Skeletal muscle cell (primary cell): ENCODE data around the gene PHF10.

Source experiments
- DNase-seq: peaks from one replicate; pipeline ENCODE4 v3.0.0-alpha.2; 2010; ENCODE audit warnings: low read depth
- H3K4me3 ChIP-seq: 2 replicates; pipeline ENCODE4 v1.5.1; 2011; ENCODE audit warnings: low read depth, mild to moderate bottlenecking, control low read depth, low read length, moderate library complexity

The PHF10 gene

DNA sequence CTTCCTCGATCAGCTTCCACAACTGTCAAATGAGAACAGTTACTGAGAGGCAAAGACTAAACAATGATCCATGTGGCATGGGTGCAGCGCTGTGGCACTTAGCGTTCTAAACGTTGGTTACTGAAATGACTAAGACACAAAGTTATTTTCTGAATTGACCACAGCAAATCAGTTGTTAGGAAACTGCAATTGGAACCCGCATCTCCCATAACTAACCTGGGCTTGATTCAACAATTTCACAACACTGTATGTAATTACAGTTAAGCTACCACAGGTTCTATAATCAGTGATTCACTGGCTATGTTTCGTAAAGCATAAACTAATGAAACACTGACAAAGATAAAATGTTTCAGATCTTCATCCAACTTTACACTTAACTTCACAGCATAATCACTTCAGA lies 35.0 kb downstream of the PHF10 start:
- peak; percentile 42 for DNase-seq

GRCh38 chr6:169685860-169686259 lies 38.4 kb downstream of the PHF10 start:
- DNase-seq, result no peak
- no peak overlapping the region for H3K4me3 ChIP-seq

More for the DNA sequence above, 35.0 kb downstream of the PHF10 start:
- H3K4me3 ChIP-seq, result no peak overlapping the region

DNA sequence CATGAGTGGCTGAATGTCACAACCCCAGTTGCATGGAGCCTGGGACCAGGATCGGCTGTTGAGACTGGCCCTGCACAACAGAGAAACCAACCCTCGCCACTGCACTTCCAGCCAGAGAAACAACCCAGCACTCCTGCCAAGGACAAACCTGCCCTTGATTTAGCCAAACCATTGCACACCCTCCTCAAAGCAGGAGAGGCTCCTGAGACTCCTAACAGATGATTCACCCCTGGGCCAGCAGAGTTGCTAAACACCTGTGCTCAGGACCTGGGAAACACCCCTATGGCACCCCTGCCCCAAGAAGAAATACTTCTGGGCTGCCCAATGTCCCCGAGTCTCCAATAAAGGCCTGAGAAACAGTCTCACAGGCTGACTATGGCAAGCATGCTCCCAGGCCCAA lies 40.2 kb downstream of the PHF10 start:
- no peak for DNase-seq
- H3K4me3 ChIP-seq, result no peak overlapping the region

DNA sequence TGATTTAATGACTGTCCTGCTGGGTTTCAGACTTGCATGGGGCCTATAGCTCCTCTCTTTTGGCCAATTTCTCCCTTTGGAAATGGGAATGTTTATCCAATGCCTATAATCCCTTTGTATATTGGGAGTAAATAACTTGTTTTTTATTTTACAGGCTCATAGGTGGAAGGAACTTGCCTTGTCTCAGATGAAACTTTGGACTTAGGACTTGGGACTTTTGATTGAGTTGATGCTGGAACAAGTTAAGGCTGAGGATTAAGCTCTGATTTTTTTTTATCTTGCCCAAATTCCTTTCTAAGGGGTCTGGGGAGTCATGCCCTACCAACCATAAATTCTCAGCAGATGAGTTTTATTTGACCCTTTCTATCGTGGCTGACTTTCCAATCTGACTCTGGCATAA lies 46.0 kb downstream of the PHF10 start:
- H3K4me3 ChIP-seq, result no peak overlapping the region
- DNase-seq, result no peak

GRCh38 chr6:169677096-169677495 lies 47.2 kb downstream of the PHF10 start:
- no peak for DNase-seq
- no peak overlapping the region for H3K4me3 ChIP-seq

GRCh38 chr6:169675011-169675410 lies 49.3 kb downstream of the PHF10 start:
- H3K4me3 ChIP-seq, result no peak overlapping the region
- DNase-seq, result no peak

DNA sequence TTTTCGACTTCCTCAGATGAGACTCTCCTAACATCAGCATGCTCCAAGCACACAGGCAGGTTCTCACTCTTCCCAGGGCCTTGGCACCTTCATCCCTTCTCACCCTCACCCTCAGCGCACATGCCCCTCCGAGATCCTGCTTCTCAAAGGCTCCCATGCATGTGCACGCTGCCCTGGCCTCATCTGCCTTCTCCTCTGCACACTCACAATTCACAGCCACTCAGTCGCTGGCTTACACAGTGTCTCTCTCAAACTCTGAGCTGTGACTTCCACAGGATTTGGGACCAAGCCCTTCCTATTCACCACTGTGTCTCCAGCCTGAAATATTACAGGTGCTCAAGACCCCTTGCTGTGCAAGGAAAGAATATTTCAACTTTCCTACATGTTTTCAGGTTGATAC lies 52.7 kb downstream of the PHF10 start:
- no peak for DNase-seq
- no peak overlapping the region for H3K4me3 ChIP-seq

DNA sequence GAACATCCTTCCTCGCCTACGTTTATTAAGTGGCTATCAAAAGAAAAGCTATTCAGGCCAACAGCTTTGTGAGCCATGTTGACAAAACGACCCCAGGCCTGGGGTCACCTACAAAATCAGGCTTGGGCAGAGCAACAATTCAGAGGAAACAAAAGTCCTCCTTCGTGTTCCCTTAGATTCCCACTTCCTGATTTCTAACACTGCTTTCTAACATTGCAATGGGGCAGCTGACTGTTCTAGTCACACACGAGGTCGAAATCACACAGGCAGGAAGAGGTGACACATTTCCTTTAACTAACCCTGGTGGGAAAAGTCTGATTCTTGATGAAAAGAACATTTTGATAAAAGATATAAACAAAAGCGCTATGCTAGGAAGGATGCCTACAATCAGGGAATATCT lies 54.4 kb downstream of the PHF10 start:
- DNase-seq, result no peak
- H3K4me3 ChIP-seq, result no peak overlapping the region

DNA sequence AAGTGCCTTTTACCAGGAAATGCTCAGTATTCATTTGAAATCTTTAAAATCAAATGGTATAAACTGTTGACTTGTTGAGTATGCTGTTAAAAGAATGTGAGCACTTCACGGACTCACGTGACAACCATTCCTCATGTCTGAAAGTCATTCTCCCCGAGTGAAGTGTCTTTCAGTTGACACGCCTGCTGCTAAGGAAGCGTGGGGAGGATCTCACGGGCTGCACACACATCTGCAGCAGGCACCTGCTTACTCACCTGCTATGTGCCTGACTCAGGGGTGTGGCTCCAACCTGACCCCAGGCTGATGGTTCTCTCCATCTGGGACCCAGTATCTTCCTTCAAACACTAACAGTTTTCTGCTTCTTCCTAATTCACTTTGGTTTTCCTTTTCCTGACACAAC lies 55.2 kb downstream of the PHF10 start:
- no peak for DNase-seq

DNA sequence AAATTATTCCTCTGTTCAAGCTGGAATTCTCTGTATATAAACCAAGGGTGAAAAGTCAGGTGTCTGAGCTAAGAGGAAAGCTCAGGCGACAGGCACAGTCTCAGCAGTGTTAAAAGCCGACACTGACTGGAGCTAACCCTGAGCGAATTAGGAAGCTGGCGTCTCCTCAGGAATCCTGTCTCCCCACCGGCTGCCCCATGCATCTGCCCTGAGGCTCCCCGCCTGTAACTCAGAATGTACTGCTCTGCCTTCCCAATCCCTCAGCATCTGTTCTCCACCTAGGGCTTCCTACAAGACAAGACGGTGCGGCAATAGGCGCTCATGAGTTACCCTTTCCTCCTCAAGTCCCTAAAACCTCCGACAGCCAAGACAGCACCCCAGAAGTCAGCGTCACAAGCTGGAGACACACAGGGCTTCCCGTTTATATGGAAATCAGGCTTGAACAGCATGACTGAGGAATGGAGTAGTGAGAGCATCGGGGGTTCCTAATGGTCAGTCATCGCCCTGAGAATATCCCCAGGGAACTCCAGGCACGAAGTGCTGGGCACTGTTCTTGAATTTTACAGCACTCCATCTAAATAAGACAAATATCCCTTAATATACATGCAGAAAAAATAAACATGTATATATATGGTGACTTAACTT lies 56.0 kb downstream of the PHF10 start:
- H3K4me3 ChIP-seq, result no peak overlapping the region
- no peak for DNase-seq

More for the DNA sequence above, 55.2 kb downstream of the PHF10 start:
- H3K4me3 ChIP-seq, result no peak overlapping the region

GRCh38 chr6:169667716-169668115 lies 56.6 kb downstream of the PHF10 start:
- no peak for DNase-seq
- H3K4me3 ChIP-seq, result no peak overlapping the region

DNA sequence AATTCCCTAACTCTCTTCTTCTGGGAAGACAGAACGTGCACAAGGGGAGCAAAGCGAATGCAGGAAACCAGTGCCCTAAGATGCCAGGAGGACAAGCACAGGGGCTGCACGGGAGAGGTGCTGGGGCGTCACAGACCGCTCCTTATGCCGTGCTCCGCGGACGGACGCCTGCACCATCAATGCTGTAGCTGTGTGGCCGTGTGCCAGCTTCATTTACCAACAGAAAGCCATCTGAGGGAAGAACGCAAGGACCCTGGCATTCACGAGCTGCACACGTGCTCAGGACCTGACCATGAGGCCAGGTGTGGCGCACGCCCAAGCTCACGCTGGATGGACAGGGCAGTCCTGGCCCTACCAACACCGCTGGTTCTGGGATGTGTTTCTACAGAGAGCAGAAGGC lies 57.9 kb downstream of the PHF10 start:
- no peak overlapping the region for H3K4me3 ChIP-seq
- no peak for DNase-seq

DNA sequence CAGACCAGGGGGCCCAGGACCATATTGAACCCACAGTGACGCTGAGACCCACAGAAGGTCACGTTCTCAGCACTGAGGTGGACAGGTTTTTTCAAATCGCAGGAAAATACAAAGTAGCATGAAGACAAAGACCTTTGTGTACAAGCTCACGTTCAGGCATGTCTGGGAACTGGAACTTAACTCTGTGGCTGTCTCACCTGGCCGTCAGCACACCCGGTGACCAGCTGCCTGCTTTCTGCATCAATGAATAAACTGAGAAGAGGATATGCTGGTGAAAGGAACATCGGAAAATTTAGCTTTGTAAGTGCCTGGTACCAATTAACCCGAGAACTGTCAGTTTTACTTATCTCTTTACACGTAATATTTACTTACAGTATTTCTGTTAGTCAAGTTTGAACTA lies 59.0 kb downstream of the PHF10 start:
- no peak for DNase-seq
- H3K4me3 ChIP-seq, result no peak overlapping the region

- no peak for DNase-seq
- H3K4me3 ChIP-seq, result no peak overlapping the region
Measured at GRCh38 chr6:169664227-169664626, 60.1 kb downstream of the PHF10 start.

GRCh38 chr6:169663468-169663867 lies 60.8 kb downstream of the PHF10 start:
- no peak overlapping the region for H3K4me3 ChIP-seq
- DNase-seq, result no peak

- no peak overlapping the region for H3K4me3 ChIP-seq
- DNase-seq, result no peak
Measured at GRCh38 chr6:169661391-169661756, 62.9 kb downstream of the PHF10 start.

- DNase-seq, result no peak
- H3K4me3 ChIP-seq, result no peak overlapping the region
Measured at GRCh38 chr6:169660751-169661390, 63.4 kb downstream of the PHF10 start.

GRCh38 chr6:169659820-169660610 lies 64.3 kb downstream of the PHF10 start:
- H3K4me3 ChIP-seq, result no peak overlapping the region
- no peak for DNase-seq

DNA sequence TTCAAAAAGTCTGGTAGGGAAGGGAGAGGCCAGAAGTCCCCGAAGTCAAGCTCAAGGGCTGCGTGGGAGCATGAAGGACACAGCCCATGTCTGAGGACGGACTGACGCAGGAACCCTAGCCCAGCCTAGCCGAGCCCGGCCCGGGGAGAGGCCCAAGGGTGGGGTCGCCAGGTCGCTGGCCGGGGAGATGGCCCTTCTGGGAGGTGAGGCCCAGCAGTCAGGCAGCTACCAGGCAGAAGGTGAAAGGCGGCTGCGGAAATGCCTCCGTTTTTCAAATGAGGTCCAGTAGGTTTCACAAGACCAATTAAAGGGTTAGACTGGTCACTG lies 67.1 kb downstream of the PHF10 start:
- no peak overlapping the region for H3K4me3 ChIP-seq
- no peak for DNase-seq

DNA sequence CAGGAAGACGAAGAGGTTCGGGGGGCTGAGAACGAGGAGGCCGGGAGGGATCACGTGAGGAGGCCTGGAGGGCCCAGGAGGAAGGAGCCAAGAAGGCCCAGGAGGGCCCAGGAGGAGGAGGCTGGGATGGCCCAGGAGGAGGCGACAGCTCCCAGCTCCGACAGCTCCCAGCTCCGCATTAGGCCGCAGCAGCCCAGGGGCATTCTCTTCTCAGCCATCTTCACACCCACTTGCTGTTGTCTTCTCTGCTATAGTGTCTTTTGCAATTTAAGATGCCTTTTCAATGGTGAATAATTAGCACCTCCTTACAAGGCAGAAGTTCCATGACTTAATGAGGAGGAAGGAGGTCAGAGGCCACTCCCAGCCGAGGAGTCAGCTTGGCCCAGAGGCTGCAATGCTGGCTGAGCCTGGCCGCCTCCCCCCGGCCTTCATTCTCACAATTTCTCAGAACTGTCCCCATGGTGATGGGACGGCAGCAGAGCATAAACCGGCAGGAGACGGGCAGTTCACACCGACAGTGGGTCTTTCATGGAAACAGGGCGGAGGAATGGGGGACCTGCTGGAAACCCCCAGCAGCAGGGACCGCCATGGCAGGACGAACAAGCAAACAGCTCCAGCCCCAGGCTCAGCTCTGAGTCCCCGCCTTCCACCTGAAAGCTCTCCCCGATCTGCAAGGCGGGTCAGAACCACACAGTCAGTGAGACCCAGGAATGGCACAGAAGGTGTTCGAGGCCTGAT lies 67.6 kb downstream of the PHF10 start:
- DNase-seq, result no peak
- H3K4me3 ChIP-seq, result no peak overlapping the region
